Measurements from ENCODE around the gene PLD4. TPM values are rescaled to one million over a fixed set of nuclear protein-coding genes. Genes with fewer than 3 reads are reported as not detected.
"Not testable (repeated sequence)": the region's sequence is repeated elsewhere in the genome, so short reads cannot be mapped to it uniquely, and the experiment has no call there.

The PLD4 gene
- polyA plus RNA-seq, 4 donors: 3.1 to 8.8 (median 4.3) TPM

DNA sequence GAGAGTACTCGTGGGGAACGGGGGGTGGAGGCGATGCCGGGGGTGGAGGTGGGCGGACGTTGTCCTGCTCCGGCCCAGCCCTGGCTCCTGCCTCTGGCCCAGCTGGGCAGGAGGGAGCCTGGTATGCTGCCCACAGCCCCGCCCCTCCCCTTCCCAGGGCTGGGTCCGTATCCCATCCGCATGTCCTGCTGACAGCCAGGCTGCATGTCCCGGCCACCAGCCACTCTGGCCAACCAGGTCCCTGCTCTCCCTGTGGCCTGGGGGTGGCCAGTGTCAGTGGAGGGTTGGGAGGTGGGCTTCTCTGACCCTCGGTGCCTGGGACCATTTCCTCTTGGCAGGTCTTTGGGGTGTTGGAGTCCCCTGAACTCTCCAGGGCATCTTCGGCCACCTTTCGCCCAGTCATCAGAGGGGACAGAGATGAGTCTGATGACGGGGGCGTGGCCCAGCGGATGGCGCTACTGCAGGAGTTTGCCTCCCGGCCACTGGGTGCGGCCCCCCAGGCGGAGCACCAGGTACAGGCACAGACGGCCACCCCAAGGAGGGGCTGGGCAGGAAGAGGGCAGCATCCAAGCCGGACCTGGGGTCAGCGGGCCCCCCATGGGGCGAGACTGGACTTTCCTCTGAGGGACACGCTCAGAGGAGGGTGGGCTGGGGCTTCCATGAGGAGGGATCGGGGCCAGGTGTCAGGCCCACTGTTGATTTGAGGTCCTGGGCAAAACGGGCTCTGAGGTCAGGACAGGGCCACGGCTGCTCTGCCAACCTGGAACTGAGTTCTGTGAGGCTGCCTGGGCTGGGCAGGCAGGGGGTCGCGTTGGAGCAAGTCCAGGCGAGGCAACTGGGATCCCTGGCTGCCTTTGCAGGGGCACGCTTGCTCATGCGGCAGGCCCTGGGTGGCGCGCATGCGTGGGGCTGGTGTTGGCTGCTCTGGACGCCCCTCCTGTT is 39.4 kb upstream of the PLD4 start:
- DNase-seq (ENCODE audit: low read depth in 4 of 4, low spot score in 2 of 4): no peak

DNA sequence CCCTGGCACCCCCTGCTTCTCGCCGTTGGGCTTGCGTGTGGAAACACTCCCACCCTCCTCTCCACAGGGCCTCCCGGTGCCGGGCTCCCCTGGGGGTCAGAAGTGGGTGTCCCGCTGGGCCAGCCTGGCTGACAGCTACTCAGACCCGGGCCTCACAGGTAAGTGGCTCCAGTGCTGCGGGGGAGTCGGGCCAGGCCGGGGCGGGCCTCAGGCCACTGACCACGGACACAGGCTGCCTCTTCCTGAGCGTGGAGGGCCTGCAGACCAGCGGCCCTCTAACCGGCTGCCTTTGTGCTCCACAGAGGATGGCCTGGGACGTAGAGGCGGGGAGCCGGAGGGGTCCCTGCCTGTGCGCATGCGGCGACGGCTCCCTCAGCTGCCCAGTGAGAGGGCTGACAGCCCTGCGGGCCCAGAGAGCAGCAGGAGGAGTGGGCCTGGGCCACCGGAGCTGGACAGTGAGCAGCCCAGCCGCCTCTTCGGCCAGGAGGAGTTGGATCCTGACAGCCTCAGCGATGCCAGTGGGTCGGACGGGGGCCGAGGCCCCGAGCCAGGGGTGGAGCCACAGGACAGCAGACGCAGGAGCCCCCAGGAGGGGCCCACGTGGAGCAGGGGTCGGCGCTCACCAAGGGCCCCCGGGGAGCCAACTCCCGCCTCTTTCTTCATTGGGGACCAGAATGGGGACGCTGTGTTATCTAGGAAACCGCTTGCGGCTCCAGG is 38.5 kb upstream of the PLD4 start:
- no peak for DNase-seq (ENCODE audit: low read depth in 4 of 4, low spot score in 2 of 4)

DNA sequence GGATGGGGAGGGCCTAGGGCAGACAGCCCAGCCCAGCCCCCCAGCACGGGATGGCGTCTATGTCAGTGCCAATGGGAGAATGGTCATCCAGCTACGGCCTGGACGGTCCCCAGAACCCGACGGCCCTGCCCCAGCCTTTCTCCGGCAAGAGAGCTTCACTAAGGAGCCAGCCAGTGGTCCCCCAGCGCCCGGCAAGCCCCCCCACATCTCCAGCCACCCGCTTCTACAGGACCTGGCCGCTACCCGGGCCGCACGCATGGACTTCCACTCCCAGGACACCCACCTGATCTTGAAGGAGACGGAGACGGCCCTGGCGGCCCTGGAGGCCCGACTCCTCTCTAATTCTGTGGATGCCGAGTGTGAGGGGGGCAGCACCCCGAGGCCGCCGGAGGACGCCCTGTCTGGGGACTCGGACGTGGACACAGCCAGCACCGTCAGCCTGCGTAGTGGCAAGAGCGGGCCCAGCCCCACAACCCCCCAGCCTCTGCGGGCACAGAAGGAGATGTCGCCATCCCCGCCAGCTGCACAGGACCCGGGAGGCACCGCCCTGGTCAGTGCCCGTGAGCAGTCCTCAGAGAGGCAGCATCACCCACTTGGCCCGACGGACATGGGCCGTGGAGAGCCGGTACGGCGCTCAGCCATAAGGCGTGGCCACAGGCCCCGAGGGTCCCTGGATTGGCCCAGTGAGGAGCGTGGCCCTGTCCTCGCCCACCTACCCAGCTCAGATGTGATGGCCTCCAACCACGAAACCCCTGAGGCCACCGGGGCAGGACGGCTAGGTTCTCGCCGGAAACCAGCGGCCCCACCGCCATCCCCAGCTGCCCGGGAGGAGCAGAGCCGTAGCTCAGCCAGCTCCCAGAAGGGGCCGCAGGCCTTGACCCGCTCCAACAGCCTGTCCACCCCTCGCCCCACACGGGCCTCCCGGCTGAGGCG is 37.7 kb upstream of the PLD4 start:
- no peak for DNase-seq (ENCODE audit: low read depth in 4 of 4, low spot score in 2 of 4)

DNA sequence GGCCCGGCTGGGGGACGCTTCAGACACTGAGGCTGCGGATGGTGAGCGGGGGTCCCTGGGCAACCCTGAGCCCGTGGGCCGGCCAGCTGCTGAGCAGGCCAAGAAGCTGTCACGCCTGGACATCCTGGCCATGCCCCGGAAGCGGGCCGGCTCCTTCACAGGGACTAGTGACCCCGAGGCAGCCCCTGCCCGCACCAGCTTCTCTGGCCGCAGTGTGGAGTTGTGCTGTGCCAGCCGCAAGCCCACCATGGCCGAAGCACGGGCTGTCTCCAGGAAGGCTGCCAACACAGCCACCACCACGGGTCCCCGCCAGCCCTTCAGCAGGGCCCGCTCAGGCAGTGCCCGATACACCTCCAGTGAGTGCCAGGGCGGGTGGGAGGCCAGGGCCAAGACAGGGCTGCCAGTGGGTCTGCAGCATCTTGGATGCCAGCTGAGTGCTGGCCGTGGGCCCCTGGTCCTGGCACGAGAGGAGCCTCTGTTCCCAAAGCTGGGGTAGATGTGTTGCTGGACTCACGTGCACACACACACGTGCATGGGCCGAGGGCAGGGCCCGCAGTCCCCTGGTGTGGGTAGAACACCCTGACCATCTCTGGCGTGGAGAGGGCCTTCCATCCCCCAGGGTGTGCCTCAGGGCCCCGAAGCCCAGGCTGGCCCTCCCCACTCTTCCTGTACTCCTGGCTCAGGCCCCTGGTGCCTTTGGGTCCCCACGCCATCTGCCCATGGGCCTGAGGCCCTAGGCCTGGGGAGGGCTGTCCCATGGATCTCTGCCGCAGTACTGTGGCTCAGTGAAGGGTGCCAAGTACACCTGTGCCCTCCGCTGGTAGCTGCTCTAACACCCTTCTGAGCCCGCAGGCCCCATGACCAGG is 36.8 kb upstream of the PLD4 start:
- no peak for DNase-seq (ENCODE audit: low read depth in 4 of 4, low spot score in 2 of 4)

DNA sequence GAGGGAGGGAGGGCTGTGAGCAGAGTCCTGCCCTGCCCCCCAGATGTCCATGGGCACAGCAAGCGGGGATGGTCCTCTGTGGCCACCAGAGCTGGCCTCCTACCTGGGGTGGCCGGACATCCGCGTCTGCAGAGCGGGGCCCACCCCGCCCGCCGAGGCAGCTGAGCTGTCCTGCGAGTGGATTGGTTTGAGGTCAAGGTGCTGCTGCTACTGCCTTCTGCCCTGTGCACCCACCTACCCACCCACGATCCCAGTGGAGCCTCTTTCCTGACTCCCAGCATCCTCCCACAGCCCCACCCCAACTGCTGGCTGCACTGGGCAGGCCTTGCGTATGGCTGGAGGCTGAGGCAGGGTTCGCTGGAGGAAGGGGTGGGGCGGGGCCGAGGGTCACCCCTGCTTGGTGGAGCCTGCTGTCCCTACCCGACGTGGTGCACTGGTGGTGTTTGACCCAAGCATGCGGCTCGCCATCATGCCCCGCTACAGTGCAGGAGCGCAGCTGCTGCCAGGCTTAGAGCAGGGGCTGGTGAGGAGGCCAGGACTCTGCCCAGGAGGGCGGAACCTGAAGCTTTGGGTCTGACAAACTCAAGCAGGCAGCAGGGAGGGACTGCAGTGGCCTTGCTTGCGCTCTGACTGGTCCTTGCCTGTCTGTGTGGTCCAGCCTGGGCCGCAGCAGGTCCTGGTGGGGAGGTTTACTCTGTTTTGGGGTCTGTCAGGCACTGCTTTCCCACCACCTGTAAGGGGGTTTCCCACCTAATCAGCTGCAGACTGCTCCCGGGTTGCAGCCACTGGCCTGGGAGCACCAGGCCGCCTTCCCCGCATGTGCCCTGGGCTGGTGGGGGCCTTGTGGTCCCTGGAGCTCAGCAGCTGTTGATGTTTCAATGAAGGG is 35.9 kb upstream of the PLD4 start:
- DNase-seq (ENCODE audit: low read depth in 4 of 4, low spot score in 2 of 4): no peak

DNA sequence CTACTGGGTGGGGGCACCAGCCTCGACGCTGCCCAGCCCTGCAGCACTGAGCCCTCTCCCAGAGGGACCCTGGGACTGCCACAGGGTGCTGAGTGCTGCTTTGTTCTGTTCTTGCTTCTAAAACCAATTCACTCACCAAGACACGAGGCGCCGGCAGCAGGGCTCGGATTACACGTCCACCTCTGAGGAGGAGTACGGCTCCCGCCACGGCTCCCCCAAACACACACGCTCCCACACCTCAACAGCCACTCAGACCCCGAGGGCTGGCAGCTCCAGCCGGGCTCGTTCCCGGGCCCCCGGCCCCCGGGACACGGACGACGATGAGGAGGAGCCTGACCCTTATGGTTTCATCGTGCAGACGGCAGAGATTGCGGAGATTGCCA is 35.3 kb upstream of the PLD4 start:
- no peak for DNase-seq (ENCODE audit: low read depth in 4 of 4, low spot score in 2 of 4)

DNA sequence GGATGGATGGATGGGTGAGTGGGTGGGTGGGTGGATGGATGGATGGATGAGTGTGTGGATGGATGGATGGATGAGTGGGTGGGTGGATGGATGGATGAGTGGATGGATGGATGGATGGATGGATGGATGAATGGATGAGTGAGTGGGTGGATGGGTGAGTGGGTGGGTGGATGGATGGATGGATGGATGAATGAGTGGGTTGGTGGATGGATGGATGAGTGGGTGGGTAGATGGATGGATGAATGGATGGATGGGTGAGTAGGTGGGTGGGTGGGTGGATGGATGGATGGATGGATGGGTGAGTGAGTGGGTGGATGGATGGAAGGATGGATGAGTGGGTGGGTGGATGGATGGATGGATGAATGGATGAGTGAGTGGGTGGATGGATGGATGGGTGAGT is 34.4 kb upstream of the PLD4 start:
- DNase-seq (ENCODE audit: low read depth in 4 of 4, low spot score in 2 of 4): not testable (repeated sequence)

DNA sequence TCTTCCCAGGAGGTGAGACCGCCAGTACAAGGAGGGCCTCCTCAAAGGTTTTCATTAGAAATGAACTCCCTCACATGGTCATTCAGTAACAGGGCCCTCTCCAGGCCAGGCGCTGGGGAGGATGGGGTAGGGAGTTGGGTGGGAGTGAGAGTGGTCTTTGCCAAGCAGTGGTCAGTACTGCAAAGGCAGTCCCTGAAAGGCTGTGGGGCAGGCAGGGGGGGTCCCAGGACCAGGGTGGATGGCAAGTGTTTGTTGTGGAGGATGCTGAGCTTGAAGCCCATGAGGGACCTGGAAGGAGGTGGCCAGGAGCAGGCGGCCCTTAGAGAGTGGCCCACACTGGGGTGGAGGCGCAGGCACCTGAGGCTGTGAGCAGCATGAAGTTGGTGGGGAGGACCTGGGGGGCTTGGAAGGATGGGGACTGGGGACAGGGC is 33.5 kb upstream of the PLD4 start:
- DNase-seq (ENCODE audit: low read depth in 4 of 4, low spot score in 2 of 4): no peak

DNA sequence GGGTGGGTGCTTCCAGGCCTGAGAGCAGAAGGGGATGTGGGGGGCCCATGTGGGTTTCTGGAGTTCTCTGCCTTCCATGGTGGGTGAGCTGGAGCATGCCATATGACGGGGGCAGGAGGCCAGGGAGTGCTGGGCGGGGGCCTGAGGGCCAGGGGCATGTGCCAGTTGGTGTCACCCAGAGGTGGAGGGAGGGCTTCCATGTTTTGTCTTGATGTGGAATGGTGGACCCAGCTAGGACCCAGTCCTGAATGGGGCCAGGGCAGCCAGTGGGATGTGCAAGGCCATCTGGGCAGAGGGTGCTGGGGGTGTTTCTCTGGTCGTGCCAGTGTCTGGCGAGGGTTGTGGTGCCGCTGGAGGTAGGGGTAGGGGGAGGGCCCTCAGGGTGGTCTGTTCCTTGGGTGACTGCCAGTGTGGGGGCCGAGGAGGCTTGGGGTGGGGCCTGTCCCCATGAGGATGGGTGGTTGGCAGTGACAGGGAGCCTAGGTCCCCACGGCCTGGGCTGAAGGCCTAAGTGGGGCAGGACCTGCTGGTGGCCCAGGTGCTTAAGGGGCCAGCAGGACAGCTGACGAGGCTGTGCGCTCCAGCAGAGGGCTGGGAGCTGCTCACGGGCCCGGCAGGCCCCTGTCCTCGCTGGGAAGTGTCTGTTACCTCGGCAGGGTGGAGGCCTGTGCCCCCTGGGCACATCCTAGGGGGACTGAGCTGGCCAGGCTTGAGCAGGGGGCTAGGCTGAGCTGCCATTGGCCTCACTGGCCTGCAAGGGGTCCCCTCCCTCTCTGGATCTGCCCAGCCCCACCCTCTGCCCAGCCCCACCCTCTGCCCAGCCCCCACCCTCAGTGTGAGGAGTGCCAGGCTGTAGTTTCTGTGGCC is 32.8 kb upstream of the PLD4 start:
- no peak for DNase-seq (ENCODE audit: low read depth in 4 of 4, low spot score in 2 of 4)

DNA sequence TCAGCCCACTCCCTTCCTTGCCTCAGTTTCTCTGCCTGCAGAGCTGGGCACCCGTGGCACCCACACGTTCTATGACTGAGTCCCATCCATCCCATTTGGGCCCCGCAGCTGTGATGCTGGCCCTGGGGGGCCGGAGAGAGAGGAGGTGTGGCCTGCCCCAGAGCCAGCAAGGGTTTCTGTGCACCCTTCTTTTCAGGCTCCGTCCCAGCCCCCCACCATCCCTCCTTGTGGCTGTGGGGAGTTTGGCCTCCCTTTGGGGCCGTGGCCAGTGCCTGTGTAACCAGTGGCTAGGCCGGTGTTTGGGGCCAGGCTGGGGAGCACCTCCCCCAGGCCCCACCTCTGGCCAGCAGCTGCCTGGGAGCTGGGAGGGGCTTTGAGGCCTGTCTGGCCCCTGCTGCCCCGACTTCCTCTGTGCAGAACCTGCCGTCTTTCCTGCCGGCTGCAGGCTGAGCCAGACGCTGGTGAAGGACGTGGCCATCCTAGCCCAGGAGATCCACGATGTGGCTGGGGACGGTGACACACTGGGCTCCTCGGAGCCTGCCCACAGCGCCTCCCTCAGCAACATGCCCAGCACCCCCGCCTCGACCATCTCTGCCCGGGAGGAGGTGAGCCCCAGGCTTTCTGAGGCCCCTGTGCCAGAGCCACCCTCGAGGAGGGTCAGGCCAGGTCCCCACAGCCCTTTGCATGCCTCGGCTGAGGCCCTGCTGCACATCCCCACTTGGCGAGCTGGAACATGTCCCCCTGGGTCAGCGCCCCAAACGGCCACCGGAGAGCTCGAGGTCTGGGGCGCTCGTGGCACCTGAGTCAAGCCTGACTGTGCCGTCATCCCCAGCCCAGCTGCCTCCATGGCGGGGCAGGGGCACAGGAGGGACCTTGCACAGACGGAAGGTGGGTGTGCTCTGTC is 31.9 kb upstream of the PLD4 start:
- DNase-seq (ENCODE audit: low read depth in 4 of 4, low spot score in 2 of 4): no peak

DNA sequence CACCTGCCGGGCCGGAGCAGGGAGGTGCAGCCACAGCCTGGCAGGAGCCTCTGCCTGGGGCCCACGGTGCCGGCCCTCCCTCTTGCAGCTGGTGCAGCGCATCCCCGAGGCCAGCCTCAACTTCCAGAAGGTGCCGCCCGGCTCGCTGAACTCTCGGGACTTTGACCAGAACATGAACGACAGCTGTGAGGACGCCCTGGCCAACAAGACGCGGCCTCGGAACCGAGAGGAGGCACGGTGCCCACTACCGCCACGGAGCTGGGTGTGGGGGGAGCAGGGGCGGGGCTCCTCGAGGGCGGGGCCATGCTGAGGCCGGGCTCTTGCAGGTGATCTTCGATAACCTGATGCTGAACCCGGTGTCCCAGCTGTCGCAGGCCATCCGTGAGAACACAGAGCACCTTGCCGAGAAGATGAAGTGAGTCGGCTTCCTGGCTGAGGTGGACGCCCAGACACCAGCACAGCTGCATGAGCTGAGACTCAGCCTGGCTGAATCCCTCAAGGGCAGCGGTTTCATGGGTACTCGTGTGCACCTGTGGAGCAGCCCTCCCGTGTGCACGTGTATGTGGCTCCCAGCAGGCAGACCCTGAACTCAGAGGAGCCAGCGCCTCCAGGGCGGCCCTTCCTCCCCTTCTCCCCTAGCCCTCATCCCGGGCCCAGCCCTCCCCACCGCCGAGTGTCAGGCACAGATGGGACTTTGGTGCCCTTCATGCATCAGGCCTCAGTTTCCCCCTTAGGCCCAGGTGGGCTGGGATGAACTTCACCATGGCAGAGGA is 31.1 kb upstream of the PLD4 start:
- no peak for DNase-seq (ENCODE audit: low read depth in 4 of 4, low spot score in 2 of 4)

DNA sequence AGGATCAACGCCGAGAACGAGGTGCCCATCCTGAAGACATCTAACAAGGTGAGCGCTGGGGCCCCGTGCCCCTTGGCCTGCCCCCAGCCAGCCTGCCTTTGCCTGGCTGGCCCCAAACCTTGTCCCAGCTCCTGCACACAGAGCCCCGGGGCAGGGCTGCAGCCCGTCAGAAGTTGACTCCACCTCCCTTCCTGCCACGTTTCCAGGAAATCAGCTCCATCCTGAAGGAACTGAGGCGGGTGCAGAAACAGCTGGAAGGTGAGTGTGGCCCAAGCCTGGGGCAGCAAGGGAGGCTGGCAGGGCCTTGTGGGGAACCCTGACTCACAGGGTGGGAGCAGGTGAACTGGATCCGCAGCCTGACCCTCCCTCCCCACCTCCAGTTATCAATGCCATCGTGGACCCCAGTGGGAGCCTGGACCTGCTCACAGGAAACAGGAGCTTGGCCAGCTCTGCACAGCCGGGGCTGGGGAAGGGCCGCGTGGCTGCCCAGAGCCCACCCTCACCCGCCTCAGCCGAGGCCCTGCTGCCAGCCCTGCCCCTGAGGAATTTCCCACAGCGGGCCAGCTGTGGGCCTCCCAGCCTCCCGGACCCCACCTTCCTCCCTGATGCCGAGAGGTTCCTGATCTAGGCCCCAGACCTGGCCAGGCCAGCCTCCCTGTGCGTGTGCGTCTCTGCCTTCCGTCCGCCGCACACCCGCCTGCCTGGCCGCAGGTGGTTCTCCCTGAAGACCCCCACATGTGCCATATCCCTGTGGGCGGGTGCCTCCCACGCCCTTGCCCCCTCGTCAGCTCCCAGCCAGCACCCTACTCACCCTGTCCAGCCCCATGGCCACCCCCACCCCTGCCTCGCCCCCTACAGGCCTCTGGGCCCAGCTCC is 30.1 kb upstream of the PLD4 start:
- DNase-seq (ENCODE audit: low read depth in 4 of 4, low spot score in 2 of 4): no peak

DNA sequence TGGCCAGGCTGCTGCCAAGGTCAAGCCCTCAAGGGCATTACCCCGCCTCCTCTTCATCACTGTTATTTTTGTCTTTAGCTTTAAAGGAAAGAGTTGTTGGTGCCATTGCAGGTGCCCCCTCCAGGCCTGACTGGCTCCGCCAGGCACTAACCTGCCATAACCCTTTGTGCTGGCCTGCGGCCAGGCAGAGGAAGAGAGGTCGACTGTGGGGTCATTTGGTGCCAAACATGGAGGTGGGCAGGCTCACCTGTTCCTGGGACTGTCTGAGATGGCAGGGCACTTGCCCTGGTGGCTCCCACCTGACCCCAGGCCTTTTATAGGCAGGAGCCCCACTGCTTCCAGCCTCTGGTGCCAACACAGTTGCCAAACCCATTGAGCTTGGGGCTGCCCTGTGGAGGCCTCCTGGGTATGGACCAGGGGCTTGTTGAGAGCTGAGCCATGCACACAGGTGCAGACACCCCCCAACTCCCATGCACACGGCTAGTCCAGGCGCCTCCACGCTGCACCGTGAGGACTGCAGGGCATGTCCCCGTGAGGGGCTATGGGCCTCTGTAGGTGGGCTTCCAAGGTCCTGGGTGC is 29.4 kb upstream of the PLD4 start:
- DNase-seq (ENCODE audit: low read depth in 4 of 4, low spot score in 2 of 4): no peak

DNA sequence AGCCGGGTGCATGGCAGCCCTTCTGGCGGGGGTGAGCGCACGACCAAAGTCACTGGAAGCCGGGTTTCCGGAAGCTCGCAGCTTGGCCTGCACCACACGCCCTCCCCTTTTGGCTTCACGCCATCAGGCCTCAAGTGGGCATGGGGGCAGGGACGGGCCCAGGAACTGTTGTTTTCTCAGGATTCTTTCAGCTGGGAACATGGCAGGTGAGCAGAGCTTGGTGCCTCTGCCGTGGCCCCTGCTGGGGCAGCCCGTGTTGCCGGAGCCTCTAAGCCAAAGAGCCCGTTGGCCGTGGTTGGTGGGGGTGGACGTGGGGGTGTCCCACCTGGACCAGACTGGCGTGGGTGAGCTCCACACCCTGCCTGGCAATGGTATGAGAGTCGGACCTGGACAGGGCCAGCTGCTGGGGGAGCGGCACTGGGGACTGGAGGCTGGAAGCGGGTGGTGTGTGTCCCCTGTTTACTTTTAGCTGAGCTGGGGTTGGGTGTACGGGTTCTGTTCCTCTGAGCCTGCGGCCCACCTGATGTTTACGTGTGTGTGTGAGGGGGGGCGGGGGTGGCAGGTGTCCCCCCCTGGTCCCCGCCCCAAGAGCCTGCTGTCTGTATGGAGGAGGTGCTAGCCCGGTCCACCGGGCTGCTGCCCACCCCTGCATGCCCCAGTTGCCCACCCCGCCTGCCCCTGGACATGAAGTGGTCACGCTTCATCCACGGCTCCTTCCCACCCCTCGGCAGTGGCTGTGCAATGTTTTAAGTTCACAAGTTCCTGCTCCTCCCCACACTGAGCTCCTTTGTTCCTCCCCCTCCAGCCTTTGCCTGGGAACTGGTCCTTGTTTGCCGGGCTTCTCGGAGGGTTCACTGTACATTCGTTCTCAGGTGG is 28.7 kb upstream of the PLD4 start:
- no peak for DNase-seq (ENCODE audit: low read depth in 4 of 4, low spot score in 2 of 4)

Measured in left renal cortex interstitium (tissue), 4 donors.